CD4-positive, alpha-beta T cell treated with Interleukin-6 for 4 hours (primary cell): Measurements from ENCODE around the gene ME3.

Experiments
- DNase-seq: peaks from one replicate; pipeline ENCODE4 v3.0.0-alpha.2; 2020; ENCODE audit warnings: mixed read lengths

ME3 gene

DNA sequence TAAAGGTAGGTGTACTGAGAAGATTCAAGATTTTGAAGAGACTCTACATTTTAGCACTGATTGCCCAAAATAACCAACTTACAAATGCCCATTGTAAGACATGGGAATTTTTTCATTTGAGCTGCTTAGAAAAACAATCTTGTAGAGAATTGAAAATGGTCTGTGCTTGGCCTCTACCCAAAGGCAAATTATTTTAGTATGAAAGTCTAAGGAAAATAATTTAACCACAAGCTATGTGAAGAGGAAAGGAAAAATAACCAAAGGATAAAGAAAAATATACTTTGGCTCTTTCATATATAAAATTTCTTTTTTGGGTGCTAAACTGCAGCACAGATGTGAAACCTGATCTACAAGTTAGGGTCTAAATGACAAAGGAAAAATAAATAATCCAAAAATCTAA lies 54.9 kb downstream of the ME3 start:
- DNase-seq = no peak

DNA sequence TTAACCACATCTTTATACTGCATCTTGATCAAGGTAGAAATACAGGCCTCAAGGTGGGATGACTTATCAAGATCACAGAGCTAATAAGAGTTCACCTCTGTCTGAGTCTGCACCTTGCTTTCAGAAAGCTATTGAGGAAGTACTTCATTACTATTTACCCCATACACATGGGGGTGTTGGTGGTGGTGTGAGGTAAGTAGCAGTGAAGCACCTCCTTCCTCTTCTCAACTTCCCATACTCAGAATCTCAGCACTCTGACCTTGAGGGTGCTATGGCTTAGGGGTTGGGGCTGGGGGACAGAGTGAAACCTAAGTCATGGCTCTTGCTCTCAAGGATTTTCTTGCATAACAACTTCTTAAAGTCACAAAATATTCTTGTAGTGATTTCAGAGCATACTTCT lies 56.9 kb downstream of the ME3 start:
- no peak for DNase-seq

DNA sequence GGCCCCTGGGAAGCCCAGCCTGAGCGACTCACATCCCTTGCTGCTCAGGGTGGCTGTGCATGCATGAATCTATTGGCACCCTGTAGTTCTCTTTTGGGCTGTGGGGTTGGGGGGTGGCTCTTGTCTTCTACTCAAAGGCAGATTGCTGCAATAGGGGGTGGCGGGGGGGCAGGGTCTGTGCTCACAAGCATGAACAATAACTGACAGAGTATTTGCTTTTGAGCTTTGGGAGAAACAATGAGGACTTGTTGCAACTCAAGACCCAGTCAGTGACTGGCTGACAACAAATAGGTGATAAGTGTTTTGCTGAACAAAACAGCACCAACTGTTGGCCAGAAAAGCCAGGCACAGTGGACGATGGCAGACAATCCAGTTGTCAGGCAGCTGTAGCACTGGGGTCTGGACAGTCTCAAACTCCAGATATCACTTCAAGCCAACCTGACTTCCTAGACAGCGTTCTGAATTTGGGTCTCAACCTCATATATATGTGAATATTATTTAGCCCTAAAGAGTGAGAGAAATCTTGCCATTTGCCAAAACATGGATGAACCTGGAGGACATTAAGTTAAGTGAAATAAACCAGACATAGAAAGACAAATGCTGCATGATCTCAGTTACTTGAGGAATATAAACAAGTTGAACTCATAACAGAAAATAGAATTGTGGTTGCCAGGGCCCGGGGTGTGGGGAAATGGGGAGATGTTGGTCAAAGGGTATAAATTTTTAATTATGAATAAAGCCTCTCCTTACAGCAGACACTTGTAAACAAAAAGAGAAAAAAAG lies 61.7 kb downstream of the ME3 start:
- no peak for DNase-seq

GRCh38 chr11:86608251-86608799 lies 64.1 kb downstream of the ME3 start:
- DNase-seq = peak; percentile 14

- DNase-seq = no peak
These were observed 65.5 kb downstream of the ME3 start for GRCh38 chr11:86606836-86607481.

DNA sequence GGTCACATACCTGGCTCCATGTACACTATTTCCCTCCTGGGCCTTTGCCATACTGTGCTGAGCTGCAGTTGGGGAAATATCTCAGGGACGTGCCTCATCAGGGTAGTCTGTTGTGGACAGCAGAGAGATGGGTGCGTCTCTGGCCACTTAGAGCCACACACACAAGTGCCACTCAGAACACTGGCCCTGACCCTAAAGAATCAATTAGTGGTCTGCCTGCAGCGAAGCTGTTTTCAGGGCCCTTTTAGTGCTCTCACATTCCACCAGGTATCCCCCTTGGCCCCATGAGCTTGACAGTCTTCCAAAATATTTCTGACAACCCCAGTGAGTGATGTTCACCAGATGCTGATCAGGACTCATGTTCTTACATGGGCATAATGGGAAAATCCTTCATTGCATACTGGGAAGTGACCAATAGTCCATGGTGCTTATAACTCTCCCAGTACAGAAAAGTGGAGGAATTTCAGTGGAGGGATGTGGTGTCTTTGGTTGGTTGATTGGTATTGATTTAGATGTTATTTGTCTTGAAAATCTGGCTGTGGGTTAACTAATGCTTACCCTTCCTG lies 66.1 kb downstream of the ME3 start:
- no peak for DNase-seq

DNA sequence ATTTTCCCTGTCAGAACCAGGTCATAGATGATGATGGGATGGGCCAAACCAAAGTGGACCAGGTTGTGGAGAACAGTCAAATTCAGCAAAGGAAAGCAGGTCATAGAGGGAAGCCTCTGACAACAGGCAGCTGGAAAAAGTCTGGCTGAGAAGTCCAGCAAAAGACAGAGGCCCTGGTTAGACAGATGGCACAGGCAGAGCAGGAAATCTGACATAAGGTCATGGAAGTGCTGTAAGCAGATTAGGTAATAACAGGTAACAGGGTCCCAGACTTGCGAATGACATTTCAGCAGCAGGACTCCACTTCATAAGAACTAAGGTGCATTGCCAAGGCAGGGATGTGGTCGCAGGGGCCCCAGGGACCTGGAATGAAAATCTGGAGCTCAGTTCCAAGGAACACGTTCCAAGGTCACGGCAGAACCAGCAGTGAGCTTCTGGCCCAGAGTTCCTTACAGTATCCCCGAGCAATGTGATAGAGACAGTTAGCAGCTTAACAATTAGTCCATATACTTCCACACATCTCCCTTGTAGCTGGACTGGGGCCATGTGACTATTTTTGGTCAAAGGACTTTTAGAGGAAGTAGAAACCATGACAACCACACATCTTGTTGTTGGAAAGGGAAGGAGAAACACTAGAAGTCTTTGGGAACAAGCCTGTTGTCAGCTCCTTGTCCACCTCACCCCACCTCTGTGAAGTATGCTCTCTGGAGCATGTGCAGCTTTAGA lies 75.4 kb downstream of the ME3 start:
- DNase-seq = no peak

GRCh38 chr11:86595955-86596354 lies 76.5 kb downstream of the ME3 start:
- no peak for DNase-seq

DNA sequence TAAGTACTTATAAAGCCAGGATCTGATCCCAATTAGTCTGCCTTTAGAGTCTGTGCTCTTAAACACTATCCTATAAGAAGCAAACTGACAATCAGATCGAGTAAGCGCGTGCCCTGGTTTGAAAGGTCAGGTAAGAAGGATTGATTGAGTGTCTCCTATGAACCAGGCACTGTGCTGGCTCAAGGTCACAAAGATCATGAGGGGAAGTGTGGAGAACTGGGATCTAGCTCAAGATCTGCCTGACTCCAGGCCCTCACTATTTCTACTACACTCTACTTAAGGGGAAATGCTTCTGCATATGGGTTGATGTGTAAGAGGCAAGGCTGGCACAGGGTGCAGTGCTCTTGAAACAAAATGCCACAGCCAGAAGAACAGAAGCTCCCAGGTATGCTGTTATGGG lies 77.0 kb downstream of the ME3 start:
- no peak for DNase-seq

- DNase-seq = no peak
These were observed 77.7 kb downstream of the ME3 start for GRCh38 chr11:86594746-86595145.

DNA sequence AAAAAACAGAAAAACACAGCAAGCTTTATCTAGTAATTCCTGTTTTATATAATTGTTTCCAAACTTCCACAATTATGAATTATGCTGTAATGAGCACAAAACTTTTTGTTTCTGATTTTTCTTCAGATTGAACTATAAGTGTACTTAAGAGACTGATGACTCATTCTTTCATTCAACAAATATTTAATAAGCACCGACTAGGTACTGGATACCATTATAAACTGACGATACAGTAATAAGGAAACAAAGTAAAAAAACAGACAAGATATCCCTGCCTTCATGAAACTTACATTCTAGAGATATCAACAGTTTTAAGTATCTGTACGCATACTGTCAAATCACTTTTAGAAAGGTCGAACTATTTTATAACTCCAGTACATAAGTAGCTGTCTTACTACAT lies 78.6 kb downstream of the ME3 start:
- DNase-seq = no peak

- DNase-seq = peak; percentile 81
These were observed 79.6 kb downstream of the ME3 start for GRCh38 chr11:86592659-86593451.

- no peak for DNase-seq
These were observed 80.3 kb downstream of the ME3 start for GRCh38 chr11:86592047-86592591.

GRCh38 chr11:86591631-86592030 lies 80.8 kb downstream of the ME3 start:
- DNase-seq = no peak

DNA sequence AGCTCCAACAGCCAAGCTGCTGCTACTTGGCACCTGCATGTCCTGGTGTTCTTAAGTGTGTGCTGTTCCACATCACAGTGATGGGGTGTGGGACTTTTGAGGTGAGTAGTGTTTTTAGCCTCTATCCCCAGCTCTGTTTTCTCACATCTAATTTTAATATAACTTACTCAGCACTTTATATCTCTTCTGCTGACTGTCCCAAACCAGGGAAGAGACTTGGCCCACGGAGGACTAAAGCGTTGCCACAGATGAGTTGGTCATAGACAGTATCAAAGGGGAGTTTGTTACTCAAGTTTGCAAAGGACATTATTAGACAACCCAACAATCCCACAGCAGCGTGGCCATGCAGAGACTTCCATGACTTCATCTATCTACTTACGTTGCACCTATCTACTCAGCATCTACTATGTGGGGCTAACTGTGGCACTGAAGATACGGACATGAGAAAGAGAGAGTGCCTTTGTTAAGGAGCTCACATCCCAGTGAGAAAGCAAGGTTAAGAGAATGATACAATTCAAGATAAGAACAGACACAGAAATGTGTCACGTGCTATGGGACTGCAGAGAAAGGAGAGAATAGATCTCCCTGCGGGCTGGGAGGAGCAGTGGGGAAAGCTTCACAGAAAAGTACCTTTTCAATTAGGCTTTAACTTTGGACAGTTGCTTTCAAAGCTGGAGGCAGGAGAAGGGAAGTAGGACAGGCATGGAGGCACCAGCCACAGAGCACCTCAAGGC lies 82.4 kb downstream of the ME3 start:
- DNase-seq = no peak

GRCh38 chr11:86589204-86589603 lies 83.2 kb downstream of the ME3 start:
- DNase-seq = no peak

DNA sequence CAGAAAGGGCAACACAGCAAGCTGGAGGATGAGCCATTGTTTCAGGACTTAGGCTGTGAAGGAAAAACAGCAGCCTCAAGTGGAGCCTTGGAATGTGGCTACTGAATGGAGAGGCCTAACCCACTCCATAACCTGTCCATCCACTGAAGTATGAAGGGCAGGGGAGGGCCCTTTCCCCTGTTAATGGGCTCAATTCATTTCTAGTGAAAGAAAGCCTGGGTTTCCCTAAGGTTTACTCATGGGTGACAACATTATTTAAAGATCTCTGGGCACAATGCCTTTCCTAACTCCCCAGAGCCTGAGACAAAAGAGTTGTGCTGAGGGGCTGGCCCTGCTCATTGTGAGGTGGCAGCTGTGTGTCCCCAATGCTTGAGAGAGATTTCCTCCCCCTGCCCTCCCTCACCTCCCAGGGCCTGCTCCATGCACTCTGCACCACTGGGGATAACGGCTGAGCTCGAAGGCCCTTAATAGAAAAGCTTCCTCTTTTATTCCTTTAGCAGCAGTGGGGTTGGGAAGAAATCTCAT lies 83.8 kb downstream of the ME3 start:
- DNase-seq = no peak

GRCh38 chr11:86587264-86588193 lies 84.9 kb downstream of the ME3 start:
- DNase-seq = no peak

DNA sequence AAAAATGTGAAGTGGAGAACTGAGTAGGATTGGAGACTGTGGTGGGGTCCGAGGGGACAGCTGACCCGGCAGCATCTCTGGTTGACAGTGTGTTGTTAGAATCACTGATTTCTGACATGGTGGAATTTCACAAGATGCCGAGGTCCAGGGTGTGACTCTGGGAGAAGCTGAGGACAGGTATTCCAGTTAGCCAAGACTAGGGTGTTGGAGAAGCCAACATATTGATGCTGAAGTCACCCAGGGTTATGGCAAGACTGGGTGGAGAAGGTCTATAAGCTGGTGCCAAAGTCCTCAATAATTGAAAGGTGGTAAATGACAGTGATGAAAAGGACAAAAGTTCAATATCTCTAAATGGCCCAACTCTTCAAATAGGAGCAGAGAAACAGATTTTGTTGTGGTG lies 86.1 kb downstream of the ME3 start:
- DNase-seq = no peak

DNA sequence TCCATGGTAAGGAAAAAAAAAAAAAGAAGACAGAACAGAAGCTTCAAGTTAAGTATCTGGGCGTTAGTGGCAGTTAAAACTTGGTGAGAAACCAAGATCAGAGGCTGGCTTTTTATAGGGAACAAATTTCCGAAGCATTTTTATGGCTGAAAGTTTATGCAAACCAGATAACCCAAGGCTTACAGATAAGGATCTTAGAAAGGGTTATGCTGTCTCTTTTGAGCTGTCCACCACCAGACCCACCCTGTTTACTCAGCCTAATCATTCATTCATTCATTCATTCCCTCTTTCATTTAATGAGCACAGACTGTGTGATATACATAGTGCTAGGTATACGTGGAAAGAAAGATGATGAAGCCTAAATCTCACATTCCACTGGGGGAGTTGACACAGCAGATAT lies 89.5 kb downstream of the ME3 start:
- no peak for DNase-seq
